ENCODE data around the gene RBM4B. TPM values are rescaled to one million over a fixed set of nuclear protein-coding genes. Genes with fewer than 3 reads are reported as not detected.

Gene RBM4B
- total RNA-seq, 1 experiment from 2014 or later = 33.6 TPM

GRCh38 chr11:66626926-66627325 lies 50.8 kb downstream of the RBM4B start:
- in situ Hi-C loops (cut with HindIII; ENCODE audit: low pct_unique_long_range_greater_than_20kb, low sequenced_read_pairs) (no loop called here), intact Hi-C loops (cut with micrococcal nuclease; ENCODE audit: unreplicated experiment) (no loop called here)
- H3K27ac ChIP-seq (ENCODE audit: low read length) = no peak overlapping the region
- H3K4me3 ChIP-seq (ENCODE audit: low read depth in 2 of 2, low read length in 2 of 2) = no peak overlapping the region
- no TSS peak for BruUV-seq (replicated peaks)
- H3K27me3 ChIP-seq (ENCODE audit: control insufficient read depth, insufficient read depth, low read length) = no peaks in the 10 kb centered on the region
- H3K9me3 ChIP-seq (ENCODE audit: control insufficient read depth, insufficient read depth, low read depth, low read length) = no peaks in the 10 kb centered on the region
- TF ChIP-seq POLR2AphosphoS5 (IDR thresholded peaks at IDR 0.05; ENCODE audit: low read depth, low read length) = no peak
- TF ChIP-seq TCF7L2 (IDR thresholded peaks at IDR 0.05; ENCODE audit: low read depth, low read length) = no peak
- TF ChIP-seq CTCF (IDR thresholded peaks at IDR 0.05) = no peak
- TF ChIP-seq REST (IDR thresholded peaks at IDR 0.05; ENCODE audit: insufficient read depth in 1 of 2, low read depth in 2 of 2, low read length in 1 of 2) = no peak
- no peak for TF ChIP-seq SIN3A (IDR thresholded peaks at IDR 0.05; ENCODE audit: borderline replicate concordance, insufficient read depth, low read depth, low read length)
- POLR2A ChIA-PET = no interaction called here
- DNase-seq (ENCODE audit: low read depth, low spot score) (no peak), ATAC-seq (no peak)
- peaks cover 7% of the 10 kb centered on the region; the same call in 1 of the 2 replicates for H3K4me1 ChIP-seq (ENCODE audit: control insufficient read depth, insufficient read depth, low read length)
- CTCF ChIA-PET = no interaction called here
- peaks cover 46% of the 10 kb centered on the region for H3K36me3 ChIP-seq (ENCODE audit: control insufficient read depth, insufficient read depth, low read length)

- Histone ChIP-seq H3K4me3 (ENCODE audit: low read depth in 2 of 2, low read length in 2 of 2) (no peak overlapping the region), H3K36me3 (ENCODE audit: control insufficient read depth, insufficient read depth, low read length) (peaks cover 46% of the 10 kb centered on the region), H3K9me3 (ENCODE audit: control insufficient read depth, insufficient read depth, low read depth, low read length) (no peaks in the 10 kb centered on the region), H3K27ac (ENCODE audit: low read length) (no peak overlapping the region), H3K4me1 (ENCODE audit: control insufficient read depth, insufficient read depth, low read length) (peaks cover 7% of the 10 kb centered on the region; the same call in 1 of the 2 replicates), H3K27me3 (ENCODE audit: control insufficient read depth, insufficient read depth, low read length) (no peaks in the 10 kb centered on the region)
- ChIA-PET CTCF (no interaction called here), POLR2A (no interaction called here)
- DNase-seq (ENCODE audit: low read depth, low spot score) (no peak), ATAC-seq (no peak)
- TF ChIP-seq TCF7L2 (IDR thresholded peaks at IDR 0.05; ENCODE audit: low read depth, low read length) (no peak), CTCF (IDR thresholded peaks at IDR 0.05) (no peak), SIN3A (IDR thresholded peaks at IDR 0.05; ENCODE audit: borderline replicate concordance, insufficient read depth, low read depth, low read length) (no peak), REST (IDR thresholded peaks at IDR 0.05; ENCODE audit: insufficient read depth in 1 of 2, low read depth in 2 of 2, low read length in 1 of 2) (no peak), POLR2AphosphoS5 (IDR thresholded peaks at IDR 0.05; ENCODE audit: low read depth, low read length) (no peak)
- BruUV-seq (replicated peaks) = no TSS peak
- intact Hi-C loops (cut with micrococcal nuclease; ENCODE audit: unreplicated experiment) (no loop called here), in situ Hi-C loops (cut with HindIII; ENCODE audit: low pct_unique_long_range_greater_than_20kb, low sequenced_read_pairs) (no loop called here)
Measured at GRCh38 chr11:66626382-66626781, 51.3 kb downstream of the RBM4B start.
